Psoas muscle (tissue), 8 donors: ENCODE results near the gene VSNL1. TPM values are rescaled to one million over a fixed set of nuclear protein-coding genes. Genes with fewer than 3 reads are reported as not detected.

Experiments
- ATAC-seq, 4 donors: fragments of 200-7000 bp; cut with Tn5 transposase; one replicate each; pipeline ENCODE4 v1.9.1; 2020; ENCODE audit warnings: moderate library complexity in 3 of 4, mild to moderate bottlenecking in 2 of 4
- DNase-seq, 2 donors: peaks; one replicate each; pipeline ENCODE4 v3.0.0-alpha.2; 2020
- H3K27ac ChIP-seq: fragments of 200-600 bp; one replicate; pipeline ENCODE4 v1.8.0; 2022
- H3K27me3 ChIP-seq, 3 donors: fragments of 200-600 bp in 1 of 3; one replicate each; pipeline versions ENCODE4 v1.6.1 to v1.8.0; 2013 to 2022; ENCODE audit warnings: low read length in 2 of 3, mild to moderate bottlenecking in 2 of 3, moderate library complexity in 1 of 3; ENCODE audit not compliant: insufficient read depth in 3 of 3
- H3K36me3 ChIP-seq, 2 donors: fragments of 200-600 bp in 1 of 2; one replicate each; pipeline versions ENCODE4 v1.6.1 to v1.8.0; 2013 to 2022; ENCODE audit warnings: low read depth in 1 of 2, mild to moderate bottlenecking in 1 of 2, moderate library complexity in 1 of 2; ENCODE audit not compliant: insufficient read depth in 1 of 2
- H3K4me1 ChIP-seq: fragments of 200-600 bp; one replicate; pipeline ENCODE4 v1.8.0; 2022
- H3K4me3 ChIP-seq: fragments of 200-600 bp; one replicate; pipeline ENCODE4 v1.8.0; 2022; ENCODE audit warnings: mild to moderate bottlenecking
- H3K9me3 ChIP-seq: fragments of 200-600 bp; one replicate; pipeline ENCODE4 v1.8.0; 2022
- WGBS, 3 donors: extraction: QIAGEN DNeasy Blood & Tissue Kit; methylation state at CpG; one replicate each; pipeline versions ENCODE4 v1.1.6 to v1.1.7; 2013; 5-methylcytosine and 5-hydroxymethylcytosine counted together
- intact Hi-C, 2 donors: fragments of 100-400 bp; cut with DNase I; formaldehyde crosslinking; loops; one replicate each; pipeline versions ENCODE4 v1.11.0 to v1.14.2; 2022
- polyA plus RNA-seq, 3 donors: library from polyadenylated mRNA; stranded (reverse); fragments of 200-250 nt; gene quantifications; one replicate each; pipeline ENCODE4 v1.2.3, GENCODE V29; 2013
- total RNA-seq, 4 donors: library from RNA; stranded (reverse); fragmentation: NEBNext Ultra II Directional in 2 of 4; extraction: Animal tissue kit (Norgen Biotek cat#: 25700) in 2 of 4; gene quantifications; one replicate each; pipeline versions ENCODE4 v1.2.1 to v1.2.4, GENCODE V29; 2021 to 2023
- TF ChIP-seq, protein P1 (sequence below): fragments of 200-600 bp; IDR thresholded peaks from one replicate; pipeline ENCODE4 v1.8.0; 2022; ENCODE audit warnings: antibody characterized with exemption
- donor health status: healthy with polysubstance abuse.
- donor health status: DM: no; HTN: no; CAD: no; lungs with moderate emphysema.
- donor health status: Bipolar disorder and iron deficiency.
- donor health status: healthy.
- donor health status: DM: yes; HTN: yes; CAD: no.
- donor health status: DM: no; HTN: no; CAD: no.
- donor health status: DM: no; HTN: no; CAD: no.
- donor health status: DM: yes; HTN: yes; CAD: no.

VSNL1 gene
- total and polyA plus RNA-seq, 7 donors = 0.05 to 0.52 (median 0.19) TPM; not detected in 3

DNA sequence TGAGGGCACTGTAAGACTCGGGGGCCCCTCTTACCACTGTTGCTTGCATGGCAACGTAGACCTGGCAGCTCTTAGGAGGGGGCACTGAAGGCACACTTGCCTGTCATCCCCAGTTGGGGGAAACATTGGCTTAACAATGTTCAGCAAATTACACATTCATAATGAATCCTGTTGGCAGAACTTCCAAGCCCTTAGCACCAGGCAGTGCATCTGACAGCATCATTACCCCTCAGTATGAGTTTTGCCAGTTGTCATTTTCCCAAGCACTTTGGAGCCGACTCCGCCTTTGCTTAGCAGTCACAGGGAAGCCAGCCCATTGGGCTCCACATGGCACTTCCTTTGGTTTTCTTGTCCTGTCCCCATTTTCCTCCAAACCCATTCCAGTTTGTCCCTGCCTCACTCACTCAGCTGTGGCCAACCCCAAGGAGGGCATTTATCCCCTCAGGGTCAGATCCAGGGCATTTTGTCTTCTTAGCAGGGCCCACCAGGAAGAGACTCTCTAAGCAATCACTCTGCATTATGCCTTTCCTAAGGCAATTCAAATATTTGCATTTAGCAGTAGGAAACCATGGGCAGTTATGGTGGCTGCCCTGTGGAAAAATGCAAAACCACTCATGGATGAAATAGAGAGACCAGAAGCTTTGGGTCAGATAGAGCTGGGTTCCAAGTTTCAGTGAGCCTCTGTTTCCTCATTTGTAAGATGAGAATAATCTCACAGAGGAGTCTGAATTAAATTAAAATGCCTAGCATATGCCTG is 73.9 kb downstream of the VSNL1 start:
- Histone ChIP-seq H3K36me3 (no peaks in the 10 kb centered on the region), H3K9me3 (no peaks in the 10 kb centered on the region), H3K27ac (no peak overlapping the region), H3K4me1 (no peaks in the 10 kb centered on the region), H3K27me3 (no peaks in the 10 kb centered on the region), H3K4me3 (no peak overlapping the region)
- TF ChIP-seq, protein P1, sequence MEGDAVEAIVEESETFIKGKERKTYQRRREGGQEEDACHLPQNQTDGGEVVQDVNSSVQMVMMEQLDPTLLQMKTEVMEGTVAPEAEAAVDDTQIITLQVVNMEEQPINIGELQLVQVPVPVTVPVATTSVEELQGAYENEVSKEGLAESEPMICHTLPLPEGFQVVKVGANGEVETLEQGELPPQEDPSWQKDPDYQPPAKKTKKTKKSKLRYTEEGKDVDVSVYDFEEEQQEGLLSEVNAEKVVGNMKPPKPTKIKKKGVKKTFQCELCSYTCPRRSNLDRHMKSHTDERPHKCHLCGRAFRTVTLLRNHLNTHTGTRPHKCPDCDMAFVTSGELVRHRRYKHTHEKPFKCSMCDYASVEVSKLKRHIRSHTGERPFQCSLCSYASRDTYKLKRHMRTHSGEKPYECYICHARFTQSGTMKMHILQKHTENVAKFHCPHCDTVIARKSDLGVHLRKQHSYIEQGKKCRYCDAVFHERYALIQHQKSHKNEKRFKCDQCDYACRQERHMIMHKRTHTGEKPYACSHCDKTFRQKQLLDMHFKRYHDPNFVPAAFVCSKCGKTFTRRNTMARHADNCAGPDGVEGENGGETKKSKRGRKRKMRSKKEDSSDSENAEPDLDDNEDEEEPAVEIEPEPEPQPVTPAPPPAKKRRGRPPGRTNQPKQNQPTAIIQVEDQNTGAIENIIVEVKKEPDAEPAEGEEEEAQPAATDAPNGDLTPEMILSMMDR = no peak
- DNase-seq (no peak), ATAC-seq (no peak)
- intact Hi-C loops = no loop called here
- WGBS, 3 donors = 84 to 92% (median 91%) methylated on average over 4 of the region's 4 CpGs

DNA sequence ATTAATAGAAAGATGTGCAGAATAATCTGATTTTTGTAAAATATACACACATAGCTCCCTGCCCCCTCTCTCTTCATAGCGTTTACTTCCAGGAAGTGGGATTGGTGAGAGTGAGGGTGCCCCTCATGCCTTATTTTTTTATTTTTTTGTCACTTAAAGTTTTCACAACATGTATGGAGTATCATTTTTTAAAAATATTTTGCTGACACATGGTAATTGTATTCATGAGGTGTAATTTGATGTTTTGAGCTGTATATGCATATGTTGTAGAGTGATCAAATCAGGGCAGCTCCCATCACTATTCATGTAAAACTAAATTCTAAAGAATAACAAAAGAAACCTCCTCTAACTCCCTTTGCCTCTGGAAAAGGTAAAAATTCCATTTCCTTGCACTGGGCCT is 74.7 kb downstream of the VSNL1 start:
- TF ChIP-seq, protein P1 = no peak
- no peak overlapping the region for H3K27ac ChIP-seq

DNA sequence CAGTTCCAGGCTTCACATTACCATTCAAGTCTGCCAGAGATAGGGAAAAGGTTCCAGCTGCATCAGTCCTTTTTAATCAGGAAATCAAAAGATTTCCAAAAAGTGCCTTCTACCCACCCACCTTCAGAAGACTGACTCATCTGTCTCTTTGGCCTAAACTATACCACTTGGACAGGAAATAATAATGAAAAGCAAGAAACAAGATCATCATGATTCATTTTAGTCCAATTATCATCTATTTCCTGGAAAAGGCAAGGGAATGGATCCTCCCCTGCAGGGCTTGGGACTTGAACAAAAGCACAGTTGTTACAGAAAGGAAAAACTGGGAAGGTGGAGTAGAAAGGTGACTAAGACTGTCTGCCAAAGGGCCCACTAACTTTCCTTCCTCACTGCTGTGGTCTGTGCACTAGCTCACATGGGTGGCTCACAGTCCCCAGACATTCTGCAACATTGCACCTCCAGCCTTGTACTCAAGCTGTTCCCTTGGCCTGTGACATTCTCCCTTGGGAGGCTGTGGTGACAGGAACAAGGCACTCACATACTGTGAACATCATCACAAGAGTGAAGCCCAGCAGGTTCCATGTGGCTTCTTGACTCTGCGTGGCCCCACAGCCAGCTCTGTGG is 75.3 kb downstream of the VSNL1 start:
- WGBS, 3 donors = 95 to 100% (median 96%) methylated on average over 1 of the region's 1 CpG
- ATAC-seq (peak in 1 of 4 donors; percentile 13), DNase-seq (no peak)
- no peak overlapping the region for H3K4me3 ChIP-seq
- no peaks in the 10 kb centered on the region for H3K4me1 ChIP-seq
- H3K9me3 ChIP-seq = no peaks in the 10 kb centered on the region
- TF ChIP-seq, protein P1 = no peak
- intact Hi-C loops = no loop called here
- H3K27ac ChIP-seq = no peak overlapping the region
- H3K27me3 ChIP-seq = no peaks in the 10 kb centered on the region
- H3K36me3 ChIP-seq = no peaks in the 10 kb centered on the region

More for the DNA sequence above, 74.7 kb downstream of the VSNL1 start:
- Histone ChIP-seq H3K4me3 (no peak overlapping the region), H3K27me3 (no peaks in the 10 kb centered on the region), H3K4me1 (no peaks in the 10 kb centered on the region), H3K36me3 (no peaks in the 10 kb centered on the region), H3K9me3 (no peaks in the 10 kb centered on the region)
- intact Hi-C loops = no loop called here
- ATAC-seq (no peak), DNase-seq (no peak)
- WGBS, 3 donors = 68 to 73% (median 70%) methylated on average over 1 of the region's 1 CpG

DNA sequence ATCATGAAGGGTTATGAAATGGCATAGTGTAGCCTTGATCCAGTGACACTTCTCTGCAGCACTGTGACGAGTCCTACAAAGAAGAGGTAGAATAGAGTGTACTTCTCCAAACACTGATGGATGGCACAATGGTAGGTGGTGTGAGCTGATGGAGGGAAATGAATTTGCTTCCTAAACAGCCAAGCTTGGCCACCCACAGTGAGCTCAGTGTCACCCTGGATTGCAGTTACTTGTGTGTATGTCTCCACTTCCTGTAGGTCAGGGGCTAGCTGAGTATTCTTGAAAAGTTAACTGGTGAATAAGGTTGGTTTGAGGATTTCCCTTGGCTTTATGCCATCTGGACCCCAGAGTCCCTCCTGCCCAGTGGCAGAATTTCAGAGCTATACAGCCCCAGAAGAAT is 75.9 kb downstream of the VSNL1 start:
- Histone ChIP-seq H3K36me3 (no peaks in the 10 kb centered on the region), H3K27me3 (no peaks in the 10 kb centered on the region), H3K4me1 (no peaks in the 10 kb centered on the region), H3K4me3 (no peak overlapping the region), H3K9me3 (no peaks in the 10 kb centered on the region), H3K27ac (no peak overlapping the region)
- DNase-seq = no peak
- 82 to 93% (median 83%) methylated on average over 1 of the region's 1 CpG for WGBS, 3 donors
- intact Hi-C loops = no loop called here
- ATAC-seq = no peak
- TF ChIP-seq, protein P1 = no peak
